Hepatocyte (in vitro differentiated cells): ENCODE data around the gene ALDH3A1. TPM values are rescaled to one million over a fixed set of nuclear protein-coding genes. Genes with fewer than 3 reads are reported as not detected.
A peak's percentile ranks its signal among the peaks of the same experiment; 100 is the strongest.

ENCODE experiments used
- DNase-seq: peaks from one replicate; pipeline ENCODE4 v3.0.0-alpha.2; 2016; ENCODE audit warnings: low spot score
- H2AFZ ChIP-seq: fragments of 200-600 bp; sonication (generic); 2 replicates; pipeline ENCODE4 v1.6.0; 2016; ENCODE audit warnings: antibody characterized with exemption, mild to moderate bottlenecking
- H3K27ac ChIP-seq: fragments of 200-600 bp; sonication (generic); 2 replicates; pipeline ENCODE4 v1.5.1; 2016; ENCODE audit warnings: mild to moderate bottlenecking
- H3K27me3 ChIP-seq: fragments of 200-600 bp; sonication (generic); 2 replicates; pipeline ENCODE4 v1.6.1; 2016
- H3K36me3 ChIP-seq: fragments of 200-600 bp; sonication (generic); replicated peaks from 2 replicates; pipeline ENCODE4 v1.5.1; 2016; ENCODE audit warnings: low read depth; ENCODE audit not compliant: insufficient read depth
- H3K4me1 ChIP-seq: fragments of 200-600 bp; sonication (generic); 2 replicates; pipeline ENCODE4 v1.5.1; 2016; ENCODE audit warnings: mild to moderate bottlenecking, moderate library complexity; ENCODE audit not compliant: insufficient read depth
- H3K4me2 ChIP-seq: fragments of 200-600 bp; sonication (generic); 2 replicates; pipeline ENCODE4 v1.6.0; 2016
- H3K4me3 ChIP-seq: fragments of 200-600 bp; sonication (generic); 2 replicates; pipeline ENCODE4 v1.5.1; 2016; ENCODE audit warnings: mild to moderate bottlenecking
- H3K79me2 ChIP-seq: fragments of 200-600 bp; sonication (generic); 2 replicates; pipeline ENCODE4 v1.6.0; 2017; ENCODE audit warnings: mild to moderate bottlenecking
- H3K9me2 ChIP-seq: fragments of 200-600 bp; sonication (generic); replicated peaks from 2 replicates; pipeline ENCODE4 v1.6.0; 2017; ENCODE audit warnings: mild to moderate bottlenecking; ENCODE audit not compliant: insufficient read depth
- H3K9me3 ChIP-seq: fragments of 200-600 bp; sonication (generic); 2 replicates; pipeline ENCODE4 v1.5.1; 2016; ENCODE audit warnings: low read depth, mild to moderate bottlenecking
- H4K20me1 ChIP-seq: fragments of 200-600 bp; sonication (generic); 2 replicates; pipeline ENCODE4 v1.6.0; 2016; ENCODE audit warnings: mild to moderate bottlenecking; ENCODE audit not compliant: insufficient read depth, poor library complexity, severe bottlenecking
- CTCF ChIP-seq: fragments of 200-600 bp; sonication (generic); IDR thresholded peaks from 2 replicates; pipeline ENCODE4 v1.5.1; 2016; ENCODE audit warnings: antibody characterized with exemption, mild to moderate bottlenecking; ENCODE audit not compliant: poor library complexity
- EZH2 ChIP-seq: fragments of 200-600 bp; sonication (generic); IDR thresholded peaks from 2 replicates; pipeline ENCODE4 v1.6.1; 2016; ENCODE audit warnings: antibody characterized with exemption, mild to moderate bottlenecking, borderline replicate concordance
- EZH2phosphoT487 ChIP-seq: fragments of 200-600 bp; sonication (generic); IDR thresholded peaks from one replicate; pipeline ENCODE4 v1.6.1; 2018; ENCODE audit warnings: antibody characterized with exemption, mild to moderate bottlenecking, low read depth, moderate library complexity; ENCODE audit not compliant: unreplicated experiment, severe bottlenecking
- whole genome bisulfite sequencing: methylation state at CpG from one replicate; pipeline ENCODE4 v1.1.6; 2016; ENCODE audit warnings: low lambda C conversion rate; ENCODE audit errors: missing lambda C conversion rate; 5-methylcytosine and 5-hydroxymethylcytosine counted together
- polyA plus RNA-seq: library from polyadenylated mRNA; unstranded; fragments of >200 nt; fragmentation: Nextera tagmentation; extraction: Ambion mirVana; gene quantifications from 2 replicates; pipeline ENCODE4 v1.2.1, GENCODE V29; 2016
- total RNA-seq: library from RNA; depleted of rRNA; stranded (reverse); fragments of >200 nt; gene quantifications from 2 replicates; pipeline ENCODE4 v1.2.3, GENCODE V29; 2014

Gene ALDH3A1
- total and polyA plus RNA-seq, 2 experiments from 2014 or later: 0.90 to 1.4 TPM

GRCh38 chr17:19723964-19724363, 24.1 kb downstream of the ALDH3A1 start:
- no peak overlapping the region for H3K4me3 ChIP-seq
- no peak overlapping the region for H3K4me2 ChIP-seq
- no peaks in the 10 kb centered on the region for H3K27me3 ChIP-seq
- no peak overlapping the region for H2AFZ ChIP-seq
- H3K9me3 ChIP-seq: no peaks in the 10 kb centered on the region
- no peak overlapping the region for H3K27ac ChIP-seq
- no peaks in the 10 kb centered on the region for H3K79me2 ChIP-seq
- H3K36me3 ChIP-seq: no peaks in the 10 kb centered on the region
- H3K9me2 ChIP-seq: no peaks in the 10 kb centered on the region
- no peaks in the 10 kb centered on the region for H4K20me1 ChIP-seq
- DNase-seq: no peak
- TF ChIP-seq EZH2: no peak
- TF ChIP-seq CTCF: no peak
- TF ChIP-seq EZH2phosphoT487: no peak
- peaks cover 24% of the 10 kb centered on the region for H3K4me1 ChIP-seq
- 100% methylated on average over 1 of the region's 1 CpG for WGBS

- DNase-seq: peak; percentile 79
- H3K4me1 ChIP-seq: peaks cover 5% of the 10 kb centered on the region
- TF ChIP-seq EZH2phosphoT487: no peak
- TF ChIP-seq CTCF: no peak
- TF ChIP-seq EZH2: no peak
Observed at GRCh38 chr17:19720631-19721426, 27.3 kb downstream of the ALDH3A1 start.

GRCh38 chr17:19720210-19720475, 28.0 kb downstream of the ALDH3A1 start:
- no peak overlapping the region for H3K27ac ChIP-seq
- H3K4me1 ChIP-seq: peaks cover 5% of the 10 kb centered on the region

More at GRCh38 chr17:19720631-19721426, 27.3 kb downstream of the ALDH3A1 start:
- Histone ChIP-seq H3K4me3 (no peak overlapping the region), H3K9me2 (no peaks in the 10 kb centered on the region), H3K9me3 (no peaks in the 10 kb centered on the region), H3K79me2 (no peaks in the 10 kb centered on the region), H2AFZ (no peak overlapping the region), H4K20me1 (no peaks in the 10 kb centered on the region), H3K27me3 (no peaks in the 10 kb centered on the region), H3K4me2 (no peak overlapping the region), H3K27ac (peak overlapping the region; percentile 7), H3K36me3 (no peaks in the 10 kb centered on the region)
- WGBS: 65% methylated on average over 9 of the region's 9 CpGs

More at GRCh38 chr17:19720210-19720475, 28.0 kb downstream of the ALDH3A1 start:
- Histone ChIP-seq H3K4me2 (no peak overlapping the region), H3K79me2 (no peaks in the 10 kb centered on the region), H3K9me2 (no peaks in the 10 kb centered on the region), H3K4me3 (no peak overlapping the region), H4K20me1 (no peaks in the 10 kb centered on the region), H3K9me3 (no peaks in the 10 kb centered on the region), H3K36me3 (no peaks in the 10 kb centered on the region), H3K27me3 (no peaks in the 10 kb centered on the region), H2AFZ (no peak overlapping the region)
- 86% methylated on average over 5 of the region's 5 CpGs for WGBS
- no peak for DNase-seq
- no peak for TF ChIP-seq EZH2phosphoT487
- no peak for TF ChIP-seq CTCF
- TF ChIP-seq EZH2: no peak
